NCI-H2029 (cell line): ENCODE results near the gene HHIP.

Experiments used
- DNase-seq: peaks from one replicate; lab custom pipeline; 2025; lab: John Stamatoyannopoulos, UW

Gene HHIP

DNA sequence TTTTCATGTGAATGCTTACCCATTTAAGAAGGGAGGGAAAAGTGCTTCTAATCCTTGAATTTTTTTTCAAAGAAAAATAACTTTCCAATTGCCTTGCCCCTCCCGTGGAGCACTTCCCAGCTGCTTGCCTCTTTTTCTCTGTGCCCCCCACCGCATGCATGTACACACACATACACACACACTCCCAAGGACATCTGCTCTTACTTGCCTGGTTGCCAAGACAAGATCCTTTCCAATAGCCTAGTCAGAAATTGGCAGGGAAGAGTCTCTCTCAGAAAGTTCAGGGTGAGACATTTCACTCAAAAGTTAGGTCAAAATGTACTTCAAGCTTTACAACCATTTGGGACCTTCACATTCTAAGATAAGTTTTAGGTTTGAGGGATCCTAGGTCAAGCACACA lies 10.9 kb downstream of the HHIP start:
- no peak for DNase-seq

DNA sequence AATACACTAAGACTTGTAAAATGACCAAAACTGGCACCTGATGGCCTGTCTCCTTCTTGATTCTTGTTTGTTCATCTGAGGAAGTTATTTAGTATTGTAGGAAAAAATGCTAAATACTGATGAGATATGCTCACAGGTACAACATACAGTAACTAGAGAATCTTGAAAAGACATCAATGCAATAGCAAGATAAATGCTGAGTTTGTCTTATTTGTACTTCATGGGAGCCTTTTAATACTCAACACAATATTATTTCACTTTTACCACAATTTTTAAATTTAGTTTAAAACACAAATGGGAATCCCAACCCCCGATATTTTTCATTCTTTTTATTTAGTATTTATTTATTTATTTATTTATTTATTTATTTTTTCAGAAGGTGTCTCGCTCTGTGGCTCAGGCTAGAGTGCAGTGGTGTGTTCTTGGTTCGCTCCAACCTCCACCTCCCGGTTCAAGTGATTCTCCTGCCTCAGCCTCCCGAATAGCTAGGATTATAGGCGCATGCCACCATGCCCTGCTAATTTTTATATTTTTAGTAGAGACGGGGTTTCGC lies 12.1 kb downstream of the HHIP start:
- DNase-seq: no peak

DNA sequence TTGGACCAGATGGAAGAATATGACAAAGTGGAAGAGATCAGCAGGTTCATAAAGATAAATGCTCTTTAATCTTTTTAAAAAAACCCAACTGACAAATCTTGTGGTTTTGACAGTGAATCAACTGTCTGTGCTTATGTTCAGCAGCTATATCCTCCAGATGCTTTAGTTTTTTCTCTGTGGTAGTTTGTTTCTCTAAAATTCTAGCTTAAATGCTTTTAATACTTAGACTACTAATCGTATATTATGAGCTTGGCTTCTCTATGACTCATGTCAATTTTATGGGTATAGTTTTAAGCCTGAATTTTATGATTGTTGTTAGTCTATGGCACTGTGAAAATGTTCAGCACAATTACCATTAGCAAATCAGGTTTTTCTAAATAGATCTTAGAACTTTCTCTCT lies 12.9 kb downstream of the HHIP start:
- DNase-seq: no peak

DNA sequence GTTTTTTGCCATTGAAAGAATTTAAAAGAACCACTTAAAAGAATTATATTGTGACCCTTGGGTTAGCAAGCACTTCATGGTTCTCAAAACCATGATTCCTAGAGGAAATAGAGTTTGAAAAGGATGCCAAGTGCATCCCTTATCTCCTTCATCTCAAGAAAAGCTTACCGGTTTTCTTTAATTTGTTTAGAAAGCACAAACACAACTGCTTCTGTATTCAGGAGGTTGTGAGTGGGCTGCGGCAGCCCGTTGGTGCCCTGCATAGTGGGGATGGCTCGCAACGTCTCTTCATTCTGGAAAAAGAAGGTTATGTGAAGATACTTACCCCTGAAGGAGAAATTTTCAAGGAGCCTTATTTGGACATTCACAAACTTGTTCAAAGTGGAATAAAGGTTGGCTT lies 13.5 kb downstream of the HHIP start:
- DNase-seq: no peak

DNA sequence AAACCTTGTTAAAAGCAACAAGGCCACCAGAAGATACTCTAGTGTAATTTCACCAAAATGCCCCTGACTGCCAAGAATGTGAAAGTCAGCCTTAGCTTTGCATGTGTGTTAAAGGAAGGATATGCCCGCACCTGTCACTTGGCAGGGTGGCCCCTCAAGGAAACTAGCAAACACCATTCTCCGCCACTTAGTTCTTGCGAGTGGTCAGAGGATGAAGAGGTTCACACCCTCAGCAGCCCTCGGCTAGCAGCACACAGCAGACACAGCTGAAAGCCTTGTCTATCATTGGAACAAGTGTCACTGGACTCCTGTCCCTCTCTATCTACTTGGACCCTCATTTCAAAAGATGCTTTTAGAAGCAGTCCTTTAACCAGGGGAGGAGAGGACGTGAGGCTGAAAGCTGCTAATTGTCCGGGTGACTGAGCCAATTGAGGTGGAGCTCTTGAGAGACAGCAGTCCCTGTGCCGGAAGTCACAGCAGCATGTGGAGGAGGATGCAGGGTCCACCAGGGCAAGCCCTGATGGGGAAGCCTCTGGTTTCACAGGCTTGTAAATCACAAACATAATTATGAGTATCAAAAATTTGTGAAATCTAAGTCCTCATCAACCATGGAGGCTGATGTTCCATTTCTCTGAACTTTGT lies 18.0 kb downstream of the HHIP start:
- DNase-seq: no peak

DNA sequence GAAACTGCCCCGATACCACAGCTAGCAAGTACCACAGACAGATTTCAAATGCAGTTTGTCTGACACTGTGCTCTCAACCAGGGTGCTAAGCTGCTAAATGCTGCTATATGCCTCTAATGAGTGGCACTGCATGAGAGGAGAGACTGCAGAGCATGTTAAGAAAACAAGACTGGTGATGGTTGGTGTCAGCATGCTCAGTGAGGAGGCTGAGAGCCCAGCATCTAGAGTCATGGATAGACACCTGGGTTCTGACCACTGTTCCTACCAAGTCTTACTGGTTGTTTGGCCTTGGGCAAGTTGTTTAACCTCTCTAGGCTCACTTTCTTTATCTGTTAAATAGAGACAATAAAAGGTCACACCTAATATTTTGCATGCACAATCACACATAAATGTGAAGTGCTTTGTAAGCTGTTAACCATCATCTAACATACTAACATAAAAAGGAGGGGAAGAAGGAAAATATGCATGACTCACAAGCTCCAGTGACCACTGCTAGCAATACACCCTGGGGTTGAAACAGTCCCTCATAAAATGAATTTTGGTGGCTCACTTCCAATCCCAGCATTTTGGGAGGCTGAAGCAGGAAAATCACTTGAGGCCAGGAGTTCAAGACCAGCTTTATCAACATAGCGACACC lies 20.7 kb downstream of the HHIP start:
- DNase-seq: no peak

DNA sequence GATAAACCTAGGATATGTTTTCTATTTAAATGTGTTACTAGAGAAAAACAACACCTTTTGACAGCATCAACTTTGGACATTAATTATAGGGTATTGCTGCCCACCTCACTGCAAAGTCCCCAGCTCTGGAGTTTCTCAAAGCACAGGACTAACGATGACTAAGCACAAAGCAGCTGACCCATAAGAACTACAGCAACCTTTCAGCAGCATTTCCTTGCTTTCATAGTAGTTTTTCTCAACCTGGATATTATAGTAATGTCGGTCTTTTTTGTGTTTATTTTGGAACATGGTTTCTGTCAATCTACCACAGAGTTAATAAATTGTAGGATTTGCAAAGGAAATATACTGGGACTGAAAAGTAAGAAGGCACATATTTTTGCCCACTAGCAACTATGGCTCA lies 21.5 kb downstream of the HHIP start:
- DNase-seq: no peak

DNA sequence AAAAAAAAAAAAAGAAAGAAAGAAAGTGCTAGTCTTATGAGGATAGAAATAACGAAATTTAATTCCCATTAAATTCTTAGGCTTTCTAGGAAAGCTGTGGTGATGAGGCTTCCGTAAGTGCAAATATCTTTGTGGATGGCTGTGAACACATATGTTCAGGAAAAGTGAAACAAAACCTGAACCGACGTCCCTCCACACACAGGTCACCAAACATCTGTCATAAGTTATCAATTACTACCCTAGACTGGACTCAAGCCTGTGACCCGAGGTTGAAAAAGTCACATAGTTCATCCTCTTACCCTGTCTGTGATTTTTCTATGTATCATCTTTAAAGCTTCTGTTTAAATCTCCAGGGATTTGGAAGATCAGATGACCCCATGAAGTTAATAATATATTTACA lies 24.8 kb downstream of the HHIP start:
- DNase-seq: no peak

DNA sequence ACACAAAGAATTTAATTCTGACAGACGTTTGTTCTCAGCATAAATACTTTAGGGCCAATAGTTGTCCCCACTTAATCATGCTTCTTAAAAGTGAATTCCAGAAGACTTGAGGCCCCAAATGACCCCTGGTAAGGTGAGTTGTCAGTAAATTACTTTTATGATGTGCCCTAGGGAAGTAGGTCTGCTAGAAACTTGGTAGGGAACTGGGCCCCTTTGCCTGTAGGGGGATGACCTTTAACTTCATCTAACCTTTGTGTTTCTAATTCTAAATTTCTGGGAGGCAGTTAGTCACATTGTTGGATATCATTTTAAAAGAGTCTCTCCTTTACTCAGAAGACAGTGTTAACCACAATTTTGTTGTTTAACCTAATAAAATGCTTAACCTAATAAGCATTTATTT lies 28.8 kb downstream of the HHIP start:
- DNase-seq: no peak

DNA sequence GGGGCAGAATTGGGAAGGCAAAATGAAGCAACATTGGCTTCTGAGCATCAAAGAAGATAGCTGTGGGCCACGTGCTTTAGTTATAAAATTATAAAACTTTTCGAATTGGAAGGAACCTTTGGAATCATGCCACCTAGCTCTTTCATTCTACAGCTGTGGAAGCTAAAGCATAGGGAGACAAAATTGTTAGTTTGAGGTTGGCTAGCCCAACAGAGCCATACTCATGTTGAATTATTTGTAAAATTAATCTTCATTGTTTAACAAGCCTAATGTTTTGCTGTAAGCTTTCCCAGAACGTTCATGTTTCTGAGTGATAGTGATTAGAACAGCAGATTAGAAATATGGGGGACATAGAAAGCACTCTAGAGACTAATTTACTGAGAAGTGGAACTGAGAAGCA lies 35.9 kb downstream of the HHIP start:
- no peak for DNase-seq

DNA sequence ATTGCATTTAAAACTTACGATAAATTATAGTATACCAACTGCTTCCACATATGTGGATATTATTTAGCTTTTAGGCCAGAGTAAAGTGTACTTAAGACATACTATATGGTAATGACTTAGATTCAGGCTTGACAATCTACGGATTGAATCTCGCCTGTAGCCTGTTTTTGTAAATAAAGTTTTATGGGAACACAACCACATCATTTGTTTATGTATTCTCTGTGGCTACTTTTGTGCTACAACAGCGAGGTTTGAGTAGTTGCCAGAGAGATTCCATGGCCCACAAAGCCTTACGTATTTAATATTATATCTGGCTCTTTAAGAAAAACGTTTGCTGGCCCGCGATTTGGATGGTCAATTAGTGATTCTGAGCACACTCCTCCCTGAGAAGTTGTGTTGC lies 37.6 kb downstream of the HHIP start:
- DNase-seq: no peak

DNA sequence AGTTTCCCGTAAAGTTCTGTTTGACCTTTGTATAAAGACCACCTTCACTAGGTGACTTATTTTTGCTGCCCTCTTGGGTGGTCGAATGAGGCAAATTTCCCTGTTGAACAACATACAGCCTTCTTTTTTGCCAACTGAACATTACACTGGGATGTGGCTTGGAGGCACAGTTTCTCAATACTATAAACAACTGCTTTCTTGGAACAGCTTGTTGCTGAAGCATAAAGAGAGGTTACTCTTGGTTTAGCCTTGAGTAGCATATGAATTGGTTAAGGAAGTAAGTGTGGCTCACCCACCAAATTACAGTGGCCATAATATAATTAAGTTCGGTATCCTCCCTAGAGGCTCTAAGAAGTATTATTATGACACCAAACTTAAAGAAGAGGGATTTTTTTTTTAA lies 40.0 kb downstream of the HHIP start:
- DNase-seq: no peak

DNA sequence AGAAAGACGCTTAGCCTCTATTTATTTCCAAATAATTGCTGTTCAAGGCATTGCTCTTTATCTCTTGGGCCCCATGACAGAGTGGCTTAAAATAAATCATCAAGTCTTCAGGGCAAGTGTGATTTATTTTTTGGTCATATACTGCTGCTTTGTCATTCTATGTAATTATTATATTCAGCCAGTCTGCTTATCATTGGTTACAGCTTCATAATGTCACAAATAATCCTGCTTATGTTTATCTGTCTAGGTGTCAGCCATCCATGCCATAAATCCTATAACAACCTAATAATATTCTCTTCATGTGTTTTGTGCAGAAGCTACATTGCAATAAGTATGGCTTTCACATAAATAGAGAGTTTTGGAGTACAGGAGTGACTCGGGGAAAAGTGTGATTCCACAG lies 41.0 kb downstream of the HHIP start:
- DNase-seq: no peak

DNA sequence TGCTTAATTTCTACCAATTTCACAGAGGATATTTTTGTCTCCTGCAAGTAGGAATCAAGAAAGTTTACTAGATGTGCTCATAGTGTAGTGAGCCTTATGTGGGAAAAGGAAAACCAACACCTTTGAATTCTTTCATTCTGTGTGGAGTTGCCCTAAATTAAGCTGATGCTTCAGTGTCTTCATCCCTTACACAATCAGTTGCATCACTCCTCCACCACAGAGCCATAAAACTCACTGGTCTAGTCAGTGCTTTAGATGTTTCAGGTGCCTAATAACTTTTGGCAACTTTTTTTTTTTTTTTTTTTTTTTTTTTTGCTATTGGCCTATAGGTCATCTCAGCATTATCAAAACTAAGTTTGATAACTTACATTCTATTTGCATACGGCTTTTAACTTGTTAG lies 41.5 kb downstream of the HHIP start:
- no peak for DNase-seq

DNA sequence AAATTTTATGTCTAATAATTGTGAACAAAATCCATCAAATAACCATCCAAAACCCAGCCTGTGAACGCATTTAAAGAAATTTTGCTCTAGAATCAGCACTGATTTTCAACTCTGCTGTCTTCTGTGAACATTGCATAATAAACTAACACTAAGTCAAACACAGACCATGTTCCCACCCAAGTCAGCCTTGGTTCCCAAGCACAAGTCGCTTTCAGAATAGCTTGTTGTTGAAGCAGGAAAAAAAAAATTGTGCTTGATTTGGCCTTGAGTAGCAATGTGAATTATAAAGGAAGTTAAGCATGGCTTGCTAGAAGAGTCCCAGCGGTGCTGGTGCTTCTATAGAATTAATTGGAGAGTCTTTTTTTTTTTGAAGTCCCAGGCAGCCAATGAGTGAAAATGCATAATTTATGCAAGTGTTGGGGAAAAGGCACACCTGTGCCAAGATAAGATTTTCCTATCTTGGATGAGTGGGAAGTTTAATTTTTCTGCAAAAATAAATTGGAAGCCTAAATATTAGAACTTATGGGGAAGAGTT lies 42.1 kb downstream of the HHIP start:
- no peak for DNase-seq

DNA sequence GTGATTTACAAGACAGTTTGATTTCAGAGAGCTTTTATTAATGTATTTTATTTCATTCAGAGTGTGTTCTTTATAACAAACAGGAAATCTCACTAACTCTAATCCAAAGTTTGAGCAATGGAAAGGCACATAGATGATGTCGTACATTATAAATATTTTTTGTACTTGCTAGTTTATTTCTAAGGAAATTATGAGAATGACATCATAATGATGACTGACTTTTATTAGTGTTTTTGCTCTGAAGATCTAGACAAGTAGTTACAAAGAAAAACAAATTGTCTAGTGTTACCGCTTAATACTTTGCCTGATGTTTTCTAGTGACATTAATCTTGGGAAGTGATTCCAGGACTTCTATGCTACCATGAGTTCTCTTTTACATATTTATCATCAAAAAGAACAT lies 43.2 kb downstream of the HHIP start:
- no peak for DNase-seq

DNA sequence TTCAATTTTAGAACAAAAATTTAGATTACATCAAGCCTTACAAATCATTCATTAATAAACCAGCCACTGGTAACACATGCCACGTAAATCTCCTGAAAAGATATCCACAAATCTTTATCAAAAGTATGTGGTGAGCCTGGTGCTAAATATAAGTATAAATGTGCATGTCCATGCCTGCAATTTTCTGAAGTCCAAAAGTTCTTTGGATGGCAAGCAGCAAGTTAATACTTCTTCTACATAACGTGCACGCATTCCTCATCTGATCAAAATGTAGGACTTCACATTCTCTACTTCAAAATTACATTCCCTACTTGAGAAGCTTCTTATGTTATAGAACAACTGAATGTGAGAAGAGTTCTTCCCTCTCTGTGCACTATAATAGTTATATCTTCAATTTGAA lies 49.8 kb downstream of the HHIP start:
- no peak for DNase-seq

DNA sequence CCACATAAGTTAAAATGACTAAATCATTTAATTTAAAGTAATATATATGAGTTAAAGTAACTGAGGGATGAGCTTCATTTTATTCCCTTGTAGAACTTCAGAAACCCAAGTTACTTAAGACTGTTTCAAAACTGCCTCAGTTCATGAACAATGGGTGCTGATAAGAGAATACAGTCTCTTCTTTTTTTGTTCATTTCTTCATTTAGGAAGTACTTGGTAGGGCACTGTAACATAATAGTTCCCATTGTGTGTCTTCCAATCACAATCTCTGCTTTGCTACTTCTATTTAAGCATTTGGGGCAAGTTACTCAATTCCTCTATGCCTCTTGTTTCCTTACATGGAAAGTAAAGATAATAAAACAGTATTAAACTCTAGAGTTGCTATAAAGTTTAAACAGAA lies 50.4 kb downstream of the HHIP start:
- DNase-seq: no peak

DNA sequence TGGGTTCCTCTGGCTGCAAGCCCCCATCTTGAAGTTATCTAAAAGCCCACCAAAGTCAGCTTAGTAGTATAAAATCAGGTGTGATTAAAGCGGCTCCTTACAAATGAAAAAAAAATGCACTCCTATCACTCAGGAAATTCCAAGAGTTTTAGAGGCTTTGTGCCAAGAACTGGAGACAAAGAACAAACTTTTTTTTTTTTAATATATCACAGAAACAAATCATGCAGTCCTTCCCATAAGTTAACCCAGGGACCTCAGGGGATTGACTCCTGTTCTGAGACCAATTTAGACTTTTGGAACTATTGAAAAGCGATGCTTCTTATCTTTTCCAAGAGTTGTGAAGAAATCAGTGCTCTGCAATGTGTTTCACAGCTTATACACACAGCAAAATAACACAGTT lies 53.6 kb downstream of the HHIP start:
- DNase-seq: no peak

DNA sequence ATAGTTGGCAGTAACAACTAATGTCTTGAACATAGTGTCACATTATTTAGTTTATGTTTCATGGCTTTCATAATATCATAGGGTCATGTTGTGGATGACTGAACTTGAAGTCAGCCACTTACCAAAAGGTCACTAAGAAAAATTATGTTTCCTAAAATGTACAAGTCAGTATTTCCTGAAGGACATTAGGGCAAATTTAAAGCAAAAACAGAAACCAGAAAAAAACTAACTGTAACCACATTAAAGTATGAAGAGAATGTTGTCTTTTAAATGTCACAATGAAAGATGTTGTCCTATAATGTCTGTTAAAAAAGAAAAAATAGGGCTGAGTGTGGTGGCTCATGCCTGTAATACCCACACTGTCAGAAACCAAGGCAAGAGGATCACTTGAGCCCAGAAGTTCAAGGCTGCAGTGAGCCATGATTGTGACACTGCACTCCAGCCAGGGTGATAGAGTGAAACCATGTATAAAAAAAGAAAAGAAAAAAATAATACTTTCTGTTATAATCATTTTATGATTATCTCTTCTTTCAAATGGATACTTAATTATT lies 55.8 kb downstream of the HHIP start:
- DNase-seq: no peak

DNA sequence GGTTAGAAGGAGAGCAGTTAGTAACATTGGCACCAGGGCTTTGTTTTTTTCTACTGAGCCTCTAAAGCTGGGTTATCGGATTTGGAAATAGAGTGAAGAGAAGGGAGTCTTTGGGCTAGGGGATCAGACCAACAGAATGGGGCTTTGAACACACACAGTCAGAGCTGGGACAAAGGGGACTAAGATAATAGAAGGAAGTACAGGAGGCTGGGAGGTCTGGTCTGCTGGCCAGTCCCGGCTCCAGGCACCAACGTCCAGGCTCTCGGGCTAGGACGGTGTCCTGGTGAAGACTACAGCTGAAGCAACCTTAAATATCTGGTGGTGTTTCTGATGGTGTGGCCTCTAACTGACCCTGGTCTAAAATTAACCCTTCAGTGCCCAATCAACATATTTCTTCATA lies 57.5 kb downstream of the HHIP start:
- no peak for DNase-seq

DNA sequence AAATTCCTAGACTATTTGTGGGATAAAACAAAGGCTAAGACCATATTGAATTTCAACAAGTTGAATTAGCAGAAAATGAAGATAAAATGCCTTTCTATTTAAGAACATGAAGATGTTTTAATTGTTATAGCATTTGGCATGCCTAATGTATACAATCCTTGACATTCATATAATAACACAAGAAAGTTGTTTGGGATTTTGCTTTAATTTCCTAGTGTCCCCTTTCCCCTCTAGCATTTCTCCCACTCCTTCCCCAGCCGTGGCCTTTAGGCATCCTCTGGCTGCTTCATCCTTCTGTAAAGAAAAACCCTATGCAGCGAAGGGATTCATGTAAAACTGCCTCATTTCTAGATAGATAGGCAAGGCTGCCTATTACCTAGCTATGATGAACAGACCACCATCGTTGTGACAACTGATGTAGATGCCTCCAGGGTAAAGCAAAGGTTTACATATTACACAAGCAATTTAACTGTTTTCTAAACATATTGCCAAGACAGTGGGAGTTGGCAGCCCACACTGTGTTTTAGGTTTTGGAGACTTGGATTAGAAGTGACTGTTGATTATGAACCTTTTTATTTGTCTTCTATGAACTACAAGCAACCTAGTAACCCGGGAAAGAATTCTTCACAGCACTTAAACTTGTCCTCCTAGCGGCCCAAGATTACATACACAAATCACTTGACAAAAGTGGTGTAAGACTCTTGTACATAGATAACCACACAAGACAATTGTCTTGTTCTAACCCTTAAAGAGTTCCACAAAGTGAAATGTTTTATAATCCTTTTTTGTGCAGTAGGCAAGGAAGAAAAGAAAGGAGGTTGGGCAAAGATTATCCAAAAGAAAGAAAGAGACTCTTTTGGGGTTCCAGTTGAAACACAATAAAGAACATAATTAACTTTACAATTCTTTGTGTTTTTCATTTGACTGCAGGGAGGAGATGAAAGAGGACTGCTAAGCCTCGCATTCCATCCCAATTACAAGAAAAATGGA lies 59.9 kb downstream of the HHIP start:
- no peak for DNase-seq
